Occipital lobe (tissue), 2 donors: Measurements from ENCODE around the gene MMGT1. TPM values are rescaled to one million over a fixed set of nuclear protein-coding genes. Genes with fewer than 3 reads are reported as not detected.
"Not testable (repeated sequence)": the region's sequence is repeated elsewhere in the genome, so short reads cannot be mapped to it uniquely, and the experiment has no call there.

Source experiments
- DNase-seq: peaks from one replicate; lab custom pipeline; 2025; lab: John Stamatoyannopoulos, UW
- total RNA-seq: library from RNA; depleted of rRNA; stranded (reverse); fragments of >200 nt; gene quantifications from one replicate; pipeline ENCODE4 v1.2.3, GENCODE V29; 2014

The MMGT1 gene
- total RNA-seq, 1 donor from 2014 or later, result 16.7 TPM

GRCh38 chrX:135927897-135928296 is 45.9 kb downstream of the MMGT1 start:
- DNase-seq, result no peak

GRCh38 chrX:135923353-135923752 is 50.4 kb downstream of the MMGT1 start:
- no peak for DNase-seq

GRCh38 chrX:135920516-135920915 is 53.3 kb downstream of the MMGT1 start:
- not testable (repeated sequence) for DNase-seq

- DNase-seq, result no peak
Measured at GRCh38 chrX:135914404-135914803, 59.4 kb downstream of the MMGT1 start.

Other genes starting within 250 kb of the MMGT1 start
- not detected for gene CT45A3, start 205.8 kb downstream of the MMGT1 start, total RNA-seq
- gene CT45A5, start 188.5 kb downstream of the MMGT1 start, total RNA-seq, result not detected
- not detected for gene CT45A6, start 171.2 kb downstream of the MMGT1 start, total RNA-seq
- gene CT45A2, start 154.0 kb downstream of the MMGT1 start, total RNA-seq, result not detected
- gene CT45A7, start 136.7 kb downstream of the MMGT1 start, total RNA-seq, result not detected
- gene CT45A8, start 119.5 kb downstream of the MMGT1 start, total RNA-seq, result not detected
- not detected for gene CT45A9, start 102.2 kb downstream of the MMGT1 start, total RNA-seq
- gene CT45A10, start 80.5 kb downstream of the MMGT1 start, total RNA-seq, result not detected
- gene SAGE1, start 80.3 kb downstream of the MMGT1 start, total RNA-seq, result not detected
- 140 TPM for gene SLC9A6, start 11.4 kb upstream of the MMGT1 start, total RNA-seq
- gene FHL1, start 173.5 kb upstream of the MMGT1 start, total RNA-seq, result 90.0 TPM